Measurements from ENCODE around the gene PFKFB2.

PFKFB2 gene

GRCh38 chr1:207089627-207090355, 36.7 kb downstream of the PFKFB2 start:
- DNase-seq (ENCODE audit: low read depth in 2 of 2) = no peak

- DNase-seq (ENCODE audit: low read depth in 2 of 2) = no peak
Observed at GRCh38 chr1:207091200-207091908, 38.3 kb downstream of the PFKFB2 start.

- DNase-seq (ENCODE audit: low read depth in 2 of 2) = no peak
Observed at GRCh38 chr1:207093944-207094343, 40.9 kb downstream of the PFKFB2 start.

- DNase-seq (ENCODE audit: low read depth in 2 of 2) = peak in 1 of 2 donors; percentile 9
Observed at GRCh38 chr1:207097871-207098324, 44.8 kb downstream of the PFKFB2 start.

- no peak for DNase-seq (ENCODE audit: low read depth in 2 of 2)
Observed at GRCh38 chr1:207101720-207102119, 48.6 kb downstream of the PFKFB2 start.

- DNase-seq (ENCODE audit: low read depth in 2 of 2) = no peak
Observed at GRCh38 chr1:207102146-207102545, 49.1 kb downstream of the PFKFB2 start.

GRCh38 chr1:207102659-207103058, 49.6 kb downstream of the PFKFB2 start:
- no peak for DNase-seq (ENCODE audit: low read depth in 2 of 2)

GRCh38 chr1:207103892-207104373, 50.9 kb downstream of the PFKFB2 start, which contains the start of gene C4BPA:
C4BPA (plus strand) TSS chr1:207104233; CDS start chr1:207113026, 8,793 bp downstream.
- DNase-seq (ENCODE audit: low read depth in 2 of 2) = no peak

GRCh38 chr1:207109004-207109403, 55.9 kb downstream of the PFKFB2 start:
- DNase-seq (ENCODE audit: low read depth in 2 of 2) = no peak

- DNase-seq (ENCODE audit: low read depth in 2 of 2) = no peak
Observed at GRCh38 chr1:207112616-207113296, 59.7 kb downstream of the PFKFB2 start.

- DNase-seq (ENCODE audit: low read depth in 2 of 2) = no peak
Observed at GRCh38 chr1:207115269-207115668, 62.2 kb downstream of the PFKFB2 start.

- DNase-seq (ENCODE audit: low read depth in 2 of 2) = no peak
Observed at GRCh38 chr1:207124389-207124788, 71.3 kb downstream of the PFKFB2 start.

GRCh38 chr1:207128336-207128921, 75.4 kb downstream of the PFKFB2 start:
- DNase-seq (ENCODE audit: low read depth in 2 of 2) = no peak

- DNase-seq (ENCODE audit: low read depth in 2 of 2) = no peak
Observed at GRCh38 chr1:207129053-207129452, 76.0 kb downstream of the PFKFB2 start.
